Ascending aorta (tissue), 2 donors: ENCODE measurements around the gene SRD5A2. TPM values are rescaled to one million over a fixed set of nuclear protein-coding genes. Genes with fewer than 3 reads are reported as not detected.

Experiments
- DNase-seq, 2 donors: peaks; one replicate each; pipeline ENCODE4 v3.0.0-alpha.2; 2019; ENCODE audit warnings: low spot score in 2 of 2
- H3K27ac ChIP-seq, 2 donors: fragments of 200-600 bp; sonication (generic); one replicate each; pipeline ENCODE4 v1.5.1; 2016 to 2017; ENCODE audit warnings: mild to moderate bottlenecking in 1 of 2
- H3K27me3 ChIP-seq: fragments of 200-600 bp; sonication (generic); one replicate; pipeline ENCODE4 v1.5.1; 2017
- H3K36me3 ChIP-seq, 2 donors: fragments of 200-600 bp; sonication (generic); one replicate each; pipeline ENCODE4 v1.5.1; 2016
- H3K4me1 ChIP-seq, 2 donors: fragments of 200-600 bp; sonication (generic); one replicate each; pipeline ENCODE4 v1.5.1; 2016 to 2017; ENCODE audit warnings: mild to moderate bottlenecking in 1 of 2
- H3K4me3 ChIP-seq, 2 donors: fragments of 200-600 bp; sonication (generic); one replicate each; pipeline ENCODE4 v1.5.1; 2016 to 2017; ENCODE audit warnings: mild to moderate bottlenecking in 1 of 2
- H3K9me3 ChIP-seq, 2 donors: fragments of 200-600 bp; sonication (generic); one replicate each; pipeline ENCODE4 v1.5.1; 2016
- intact Hi-C: fragments of 100-400 bp; cut with DNase I; formaldehyde crosslinking; loops from one replicate; pipeline ENCODE4 v1.15.1; 2023
- total RNA-seq: library from RNA; depleted of rRNA; stranded (reverse); fragments of >200 nt; gene quantifications from one replicate; pipeline ENCODE4 v1.1.0, GENCODE V29; 2016
- TF ChIP-seq, protein P1 (sequence below), 3 experiments: fragments of 200-600 bp in 2 of 3; fragments of 450-650 bp in 1 of 3; sonication (generic) in 2 of 3; IDR thresholded peaks; one replicate each; pipeline ENCODE4 v1.5.1; 2016 to 2019; ENCODE audit warnings: antibody characterized with exemption in 3 of 3, mild to moderate bottlenecking in 1 of 3, moderate library complexity in 1 of 3

The SRD5A2 gene
- total RNA-seq, 1 donor from 2014 or later, result not detected

DNA sequence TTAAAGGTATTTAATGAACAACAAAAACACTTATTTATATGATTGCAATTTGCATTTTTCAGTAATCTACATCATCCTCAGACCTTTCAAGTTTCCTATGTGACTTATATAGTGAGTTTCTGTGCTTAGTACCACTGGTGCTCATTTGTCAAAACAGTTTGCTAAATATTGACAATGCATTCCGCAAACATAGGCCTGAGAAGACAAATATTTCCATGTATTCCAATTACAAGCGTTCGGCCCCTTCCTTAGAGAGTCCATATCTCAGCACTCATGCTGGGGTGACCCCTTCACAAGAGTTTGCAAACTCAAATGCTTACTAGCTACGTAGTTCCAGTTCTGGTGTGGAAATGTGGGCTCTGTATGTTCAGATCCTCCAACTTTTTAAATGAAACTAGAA is 56.1 kb downstream of the SRD5A2 start:
- intact Hi-C loops, result loop anchor here (5.0 kb wide), 1 partner anchor 812 kb away; no protein-coding TSS in a partner anchor

DNA sequence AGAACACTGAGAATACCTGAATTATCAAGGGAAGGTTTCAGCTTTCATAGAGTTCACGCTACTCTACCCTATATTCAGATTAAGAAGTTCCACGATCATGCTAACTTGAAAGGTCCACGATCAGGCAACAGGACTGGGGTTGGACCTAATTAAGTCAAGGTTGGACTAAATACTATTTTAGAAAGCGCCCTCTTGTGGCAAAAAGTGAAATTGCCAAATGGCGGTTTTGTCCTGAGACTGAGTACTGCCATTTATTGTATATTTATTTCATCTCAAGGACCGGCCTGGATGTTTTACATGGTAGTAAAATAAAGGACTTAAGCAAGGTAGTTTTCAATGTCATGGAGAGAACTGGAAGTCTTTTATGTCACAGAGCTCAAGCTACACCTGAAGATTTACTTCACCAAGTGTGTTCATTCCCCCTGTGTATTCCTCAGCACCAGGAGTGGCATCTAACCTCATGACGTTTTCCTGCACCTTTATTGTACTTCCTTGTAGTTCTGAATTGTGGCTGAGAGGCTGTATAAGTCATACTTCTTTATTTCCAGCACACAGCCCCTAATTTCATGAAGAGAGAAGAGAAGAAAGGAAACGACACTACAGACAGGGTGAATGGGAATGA is 56.8 kb downstream of the SRD5A2 start:
- intact Hi-C loops, result loop anchor here (5.0 kb wide), 1 partner anchor 812 kb away; no protein-coding TSS in a partner anchor
- H3K4me1 ChIP-seq, result no peaks in the 10 kb centered on the region
- no peaks in the 10 kb centered on the region for H3K27me3 ChIP-seq
- H3K4me3 ChIP-seq, result no peak overlapping the region
- H3K9me3 ChIP-seq, result no peaks in the 10 kb centered on the region
- TF ChIP-seq, protein P1, sequence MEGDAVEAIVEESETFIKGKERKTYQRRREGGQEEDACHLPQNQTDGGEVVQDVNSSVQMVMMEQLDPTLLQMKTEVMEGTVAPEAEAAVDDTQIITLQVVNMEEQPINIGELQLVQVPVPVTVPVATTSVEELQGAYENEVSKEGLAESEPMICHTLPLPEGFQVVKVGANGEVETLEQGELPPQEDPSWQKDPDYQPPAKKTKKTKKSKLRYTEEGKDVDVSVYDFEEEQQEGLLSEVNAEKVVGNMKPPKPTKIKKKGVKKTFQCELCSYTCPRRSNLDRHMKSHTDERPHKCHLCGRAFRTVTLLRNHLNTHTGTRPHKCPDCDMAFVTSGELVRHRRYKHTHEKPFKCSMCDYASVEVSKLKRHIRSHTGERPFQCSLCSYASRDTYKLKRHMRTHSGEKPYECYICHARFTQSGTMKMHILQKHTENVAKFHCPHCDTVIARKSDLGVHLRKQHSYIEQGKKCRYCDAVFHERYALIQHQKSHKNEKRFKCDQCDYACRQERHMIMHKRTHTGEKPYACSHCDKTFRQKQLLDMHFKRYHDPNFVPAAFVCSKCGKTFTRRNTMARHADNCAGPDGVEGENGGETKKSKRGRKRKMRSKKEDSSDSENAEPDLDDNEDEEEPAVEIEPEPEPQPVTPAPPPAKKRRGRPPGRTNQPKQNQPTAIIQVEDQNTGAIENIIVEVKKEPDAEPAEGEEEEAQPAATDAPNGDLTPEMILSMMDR (IDR thresholded peaks at IDR 0.05), result peak in 2 of 3 experiments; percentile 44 to 64
- no peak overlapping the region for H3K27ac ChIP-seq
- H3K36me3 ChIP-seq, result no peaks in the 10 kb centered on the region
- no peak for DNase-seq

More for the DNA sequence above, 56.1 kb downstream of the SRD5A2 start:
- no peaks in the 10 kb centered on the region for H3K27me3 ChIP-seq
- H3K9me3 ChIP-seq, result no peaks in the 10 kb centered on the region
- no peaks in the 10 kb centered on the region for H3K36me3 ChIP-seq
- no peak overlapping the region for H3K4me3 ChIP-seq
- no peak overlapping the region for H3K27ac ChIP-seq
- H3K4me1 ChIP-seq, result no peaks in the 10 kb centered on the region
- TF ChIP-seq, protein P1 (IDR thresholded peaks at IDR 0.05), result no peak
- no peak for DNase-seq

DNA sequence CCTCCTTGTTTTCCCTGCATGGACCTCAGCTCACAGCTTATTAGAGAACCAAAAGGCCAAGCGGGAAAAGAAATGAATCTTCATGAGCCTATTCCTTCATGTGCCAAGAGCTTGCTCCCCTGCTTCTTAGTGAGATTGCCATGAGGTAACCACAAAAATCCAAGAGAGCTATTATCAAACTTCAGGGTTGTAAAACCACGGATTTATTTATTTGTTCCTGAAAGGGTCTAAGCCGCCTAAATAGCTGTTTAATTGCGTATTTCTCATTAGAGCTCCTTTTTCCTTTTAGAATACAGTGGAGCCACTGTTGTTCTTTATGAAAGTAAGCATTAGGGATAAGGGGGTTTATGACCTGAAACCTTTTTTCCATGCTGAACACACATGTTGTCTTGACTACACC is 58.0 kb downstream of the SRD5A2 start:
- H3K36me3 ChIP-seq, result no peaks in the 10 kb centered on the region
- no peaks in the 10 kb centered on the region for H3K27me3 ChIP-seq
- H3K27ac ChIP-seq, result no peak overlapping the region
- no peaks in the 10 kb centered on the region for H3K9me3 ChIP-seq
- H3K4me1 ChIP-seq, result no peaks in the 10 kb centered on the region
- intact Hi-C loops, result loop anchor here (5.0 kb wide), 1 partner anchor 810 kb away; no protein-coding TSS in a partner anchor
- TF ChIP-seq, protein P1 (IDR thresholded peaks at IDR 0.05), result no peak
- DNase-seq, result no peak
- no peak overlapping the region for H3K4me3 ChIP-seq

DNA sequence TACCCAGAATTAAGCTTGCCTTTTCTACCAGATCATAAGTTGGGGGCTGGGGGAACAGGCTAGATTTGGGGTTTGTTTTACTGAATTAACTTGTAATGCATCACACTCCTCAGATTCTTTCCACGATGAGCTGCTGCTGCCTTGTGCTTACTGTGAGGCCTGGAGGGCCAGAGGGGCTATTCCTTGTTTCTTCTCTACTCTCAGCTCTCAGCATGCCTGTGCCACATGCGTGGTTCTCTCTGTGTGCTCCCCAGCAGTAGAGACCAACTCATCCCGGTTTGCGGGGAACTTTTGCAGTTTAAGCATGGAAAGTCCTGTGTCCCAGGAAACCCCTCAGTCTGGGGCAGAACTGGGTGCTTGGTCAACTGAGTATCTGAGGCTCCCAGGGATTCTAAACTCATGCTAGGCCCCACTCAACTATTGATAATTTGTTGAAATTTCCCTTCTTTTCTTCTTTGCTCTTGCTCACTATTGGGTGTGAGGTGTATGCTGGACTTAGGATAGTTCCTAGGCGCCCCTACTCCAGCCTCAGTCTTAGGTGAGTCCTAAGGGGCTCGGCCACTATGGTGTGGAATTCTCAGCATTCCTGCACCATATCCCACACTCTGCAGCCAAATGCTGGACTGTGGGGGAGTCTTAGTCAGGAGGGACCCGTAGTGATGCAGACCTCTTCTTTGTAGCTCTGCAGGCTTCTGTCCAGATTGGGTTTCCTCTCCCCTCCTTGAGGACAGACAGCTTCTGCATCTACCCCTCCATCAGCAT is 63.1 kb downstream of the SRD5A2 start:
- intact Hi-C loops, result no loop called here
- H3K27ac ChIP-seq, result no peak overlapping the region
- TF ChIP-seq, protein P1 (IDR thresholded peaks at IDR 0.05), result no peak
- no peaks in the 10 kb centered on the region for H3K27me3 ChIP-seq
- H3K36me3 ChIP-seq, result no peaks in the 10 kb centered on the region
- no peaks in the 10 kb centered on the region for H3K9me3 ChIP-seq
- no peaks in the 10 kb centered on the region for H3K4me1 ChIP-seq
- no peak for DNase-seq
- H3K4me3 ChIP-seq, result no peak overlapping the region

DNA sequence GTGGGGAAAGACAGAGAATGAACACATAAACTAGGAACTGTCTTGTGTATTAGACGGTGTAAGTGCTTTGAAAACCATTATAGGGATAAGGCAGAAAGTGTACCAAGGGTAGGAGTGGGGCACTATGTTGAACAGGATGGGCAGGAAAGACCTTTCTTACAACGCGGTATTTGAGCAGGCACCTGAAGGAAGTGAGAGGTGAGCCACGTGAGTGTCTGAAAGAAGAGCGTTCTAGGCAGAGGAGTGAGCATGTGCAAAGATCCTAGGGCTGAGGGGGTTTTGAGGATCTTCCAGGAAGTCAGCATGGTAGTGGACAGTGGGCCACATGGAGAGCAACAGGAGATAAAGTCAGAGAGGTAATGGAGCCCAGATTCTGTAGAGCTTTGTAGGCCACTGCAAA is 65.2 kb downstream of the SRD5A2 start:
- Histone ChIP-seq H3K4me3 (no peak overlapping the region), H3K9me3 (no peaks in the 10 kb centered on the region), H3K27me3 (no peaks in the 10 kb centered on the region), H3K36me3 (no peaks in the 10 kb centered on the region), H3K4me1 (no peaks in the 10 kb centered on the region), H3K27ac (no peak overlapping the region)
- TF ChIP-seq, protein P1 (IDR thresholded peaks at IDR 0.05), result no peak
- intact Hi-C loops, result no loop called here
- no peak for DNase-seq
